ENCODE data around the gene PILRA. TPM values are rescaled to one million over a fixed set of nuclear protein-coding genes. Genes with fewer than 3 reads are reported as not detected.

Gene PILRA
- total and polyA plus RNA-seq, 2 donors (not counting 1 experiment from before 2014, with no cell fraction given), result 10.3 to 23.0 TPM

GRCh38 chr7:100413889-100414288, 40.6 kb downstream of the PILRA start:
- Histone ChIP-seq H3K79me2 (ENCODE audit: control insufficient read depth, insufficient read depth, low read length) (no peaks in the 10 kb centered on the region), H3K27me3 (replicated peaks in 1 of 4; ENCODE audit: control extremely low read depth in 1 of 4, control insufficient read depth in 3 of 4, insufficient read depth in 4 of 4, low read length in 3 of 4) (no peaks in the 10 kb centered on the region), H3K9me3 (ENCODE audit: control extremely low read depth in 1 of 3, control insufficient read depth in 2 of 3, insufficient read depth in 1 of 3, low read length in 2 of 3) (no peaks in the 10 kb centered on the region), H3K4me1 (ENCODE audit: control insufficient read depth in 2 of 2, insufficient read depth in 2 of 2, low read length in 2 of 2) (peaks cover 23 to 26% of the 10 kb centered on the region in 2 donors), H3K27ac (ENCODE audit: low read length in 2 of 2) (peak overlapping the region; percentile 17 to 50), H4K20me1 (ENCODE audit: control insufficient read depth, insufficient read depth, low read length, poor library complexity, severe bottlenecking) (no peaks in the 10 kb centered on the region), H2AFZ (ENCODE audit: insufficient read depth, low read depth, low read length, poor library complexity, severe bottlenecking) (no peak overlapping the region), H3K4me2 (replicated peaks; ENCODE audit: low read depth, low read length, poor library complexity, severe bottlenecking) (peak overlapping the region; percentile 16), H3K9ac (ENCODE audit: low read length) (no peak overlapping the region), H3K36me3 (replicated peaks in 1 of 2; ENCODE audit: control extremely low read depth in 1 of 2, control insufficient read depth in 1 of 2, extremely low read depth in 1 of 2, insufficient read depth in 2 of 2, low read length in 1 of 2) (no peaks in the 10 kb centered on the region), H3K4me3 (ENCODE audit: control extremely low read depth in 1 of 5, extremely low read depth in 1 of 5, insufficient read depth in 1 of 5, low read depth in 2 of 5, low read length in 4 of 5) (no peak overlapping the region)
- no CpG with 5 or more reads among the region's 1 CpG for WGBS (ENCODE audit: insufficient coverage)
- ChIA-PET CTCF (interaction anchor here (0.6 to 1.4 kb wide), 4 partner anchors 27 to 281 kb away, joined by 3 to 5 read pairs (median 4); no protein-coding TSS in a partner anchor), POLR2A (interaction anchor here (0.5 kb wide), 2 partner anchors 36 to 168 kb away, joined by 3 to 7 read pairs; no protein-coding TSS in a partner anchor)
- no peak for DNase-seq
- TF ChIP-seq EZH2 (IDR thresholded peaks at IDR 0.05; ENCODE audit: borderline replicate concordance, insufficient read depth, low read depth, low read length, poor library complexity, severe bottlenecking), result no peak
- no peak for TF ChIP-seq CTCF (IDR thresholded peaks at IDR 0.05)
- H3K9me3 Mint-ChIP-seq (ENCODE audit: insufficient read depth), result no peaks in the 10 kb centered on the region
- H3K27me3 Mint-ChIP-seq, result no peaks in the 10 kb centered on the region
- H3K27ac Mint-ChIP-seq, result no peak overlapping the region
- H3K4me1 Mint-ChIP-seq, result peaks cover 12% of the 10 kb centered on the region
- ATAC-seq (ENCODE audit: low read depth), result no peak
- intact Hi-C loops (cut with micrococcal nuclease), result no loop called here
- H3K4me3 Mint-ChIP-seq, result no peak overlapping the region

- H3K4me1 Mint-ChIP-seq, result peaks cover 15% of the 10 kb centered on the region
- no peak for ATAC-seq (ENCODE audit: low read depth)
- no peak overlapping the region for H3K27ac Mint-ChIP-seq
- H3K27me3 Mint-ChIP-seq, result no peaks in the 10 kb centered on the region
- Histone ChIP-seq H3K4me3 (ENCODE audit: control extremely low read depth in 1 of 5, extremely low read depth in 1 of 5, insufficient read depth in 1 of 5, low read depth in 2 of 5, low read length in 4 of 5) (no peak overlapping the region), H3K4me2 (replicated peaks; ENCODE audit: low read depth, low read length, poor library complexity, severe bottlenecking) (no peak overlapping the region), H3K9me3 (ENCODE audit: control extremely low read depth in 1 of 3, control insufficient read depth in 2 of 3, insufficient read depth in 1 of 3, low read length in 2 of 3) (no peaks in the 10 kb centered on the region), H3K79me2 (ENCODE audit: control insufficient read depth, insufficient read depth, low read length) (no peaks in the 10 kb centered on the region), H3K9ac (ENCODE audit: low read length) (no peak overlapping the region), H2AFZ (ENCODE audit: insufficient read depth, low read depth, low read length, poor library complexity, severe bottlenecking) (no peak overlapping the region), H4K20me1 (ENCODE audit: control insufficient read depth, insufficient read depth, low read length, poor library complexity, severe bottlenecking) (no peaks in the 10 kb centered on the region), H3K27me3 (replicated peaks in 1 of 4; ENCODE audit: control extremely low read depth in 1 of 4, control insufficient read depth in 3 of 4, insufficient read depth in 4 of 4, low read length in 3 of 4) (no peaks in the 10 kb centered on the region), H3K4me1 (ENCODE audit: control insufficient read depth in 2 of 2, insufficient read depth in 2 of 2, low read length in 2 of 2) (peaks cover 18 to 20% of the 10 kb centered on the region in 2 donors), H3K36me3 (replicated peaks in 1 of 2; ENCODE audit: control extremely low read depth in 1 of 2, control insufficient read depth in 1 of 2, extremely low read depth in 1 of 2, insufficient read depth in 2 of 2, low read length in 1 of 2) (no peaks in the 10 kb centered on the region), H3K27ac (ENCODE audit: low read length in 2 of 2) (no peak overlapping the region)
- intact Hi-C loops (cut with micrococcal nuclease), result no loop called here
- H3K9me3 Mint-ChIP-seq (ENCODE audit: insufficient read depth), result no peaks in the 10 kb centered on the region
- WGBS (ENCODE audit: insufficient coverage), result 100% methylated on average over 3 of the region's 5 CpGs
- TF ChIP-seq CTCF (IDR thresholded peaks at IDR 0.05), result no peak
- no peak for TF ChIP-seq EZH2 (IDR thresholded peaks at IDR 0.05; ENCODE audit: borderline replicate concordance, insufficient read depth, low read depth, low read length, poor library complexity, severe bottlenecking)
- ChIA-PET CTCF (interaction anchor here (0.9 to 1.5 kb wide), 5 partner anchors 8 to 282 kb away, joined by 3 to 11 read pairs (median 3); partner anchors contain the start of gene ZCWPW1), POLR2A (interaction anchor here (0.7 kb wide), 1 partner anchor 169 kb away, joined by 7 read pairs; no protein-coding TSS in a partner anchor)
- DNase-seq, result no peak
- H3K4me3 Mint-ChIP-seq, result no peak overlapping the region
These were observed 42.2 kb downstream of the PILRA start for GRCh38 chr7:100415448-100415847.

Data from B cell (primary cell).